Measurements from ENCODE around the gene GTF2H2C_2.
"Not testable (repeated sequence)": the region's sequence is repeated elsewhere in the genome, so short reads cannot be mapped to it uniquely, and the experiment has no call there.

GTF2H2C_2 gene

DNA sequence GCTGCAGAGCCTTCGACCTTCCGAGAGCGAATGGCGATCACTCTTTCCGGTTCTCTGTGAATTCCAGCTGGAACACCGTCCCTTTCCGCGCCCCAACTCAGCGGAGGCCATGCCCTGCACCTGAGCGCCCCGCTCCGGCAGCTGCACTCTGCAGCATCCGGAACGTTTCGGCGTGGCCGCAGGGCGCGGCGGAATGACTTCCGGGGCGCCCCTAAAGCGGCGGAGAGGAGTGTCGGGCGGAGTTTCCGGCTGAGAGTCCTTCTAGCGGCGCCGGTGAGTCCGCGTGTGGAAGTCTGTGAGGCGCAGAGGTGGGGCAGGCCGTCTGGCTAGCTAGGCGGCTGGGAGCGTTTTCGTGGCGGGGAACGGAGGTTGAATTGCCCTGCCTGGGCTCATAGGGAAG, at the start of gene GTF2H2C_2:
GTF2H2C_2 (plus strand) TSS at position 252 of the 400 bp plus-strand sequence.
- not testable (repeated sequence) for DNase-seq

- DNase-seq, result not testable (repeated sequence)
These were observed 14.0 kb upstream of the GTF2H2C_2 start for GRCh38 chr5:70400984-70401686.

GRCh38 chr5:70421322-70421721, 6.2 kb downstream of the GTF2H2C_2 start:
- DNase-seq, result not testable (repeated sequence)

DNA sequence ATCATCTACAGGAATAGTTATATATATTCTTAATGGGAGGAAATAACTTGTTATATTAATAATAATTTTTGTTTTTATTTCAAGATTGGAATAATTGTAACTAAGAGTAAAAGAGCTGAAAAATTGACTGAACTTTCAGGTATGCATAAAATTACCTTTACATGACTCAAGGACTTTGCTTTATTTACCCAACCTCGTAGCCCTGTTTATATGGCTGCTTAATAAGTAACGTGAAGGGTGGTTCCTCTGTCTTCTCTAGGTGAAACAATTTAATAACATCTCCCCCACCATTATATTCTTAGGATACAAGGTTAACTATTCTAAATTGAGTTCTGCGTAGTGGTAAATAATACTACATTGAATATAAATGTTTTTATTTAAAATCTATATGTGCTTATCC, 8.0 kb downstream of the GTF2H2C_2 start:
- DNase-seq, result not testable (repeated sequence)

- not testable (repeated sequence) for DNase-seq
These were observed 23.4 kb downstream of the GTF2H2C_2 start for GRCh38 chr5:70438518-70438917.

- DNase-seq, result not testable (repeated sequence)
These were observed 34.4 kb downstream of the GTF2H2C_2 start for GRCh38 chr5:70449565-70449964.

DNA sequence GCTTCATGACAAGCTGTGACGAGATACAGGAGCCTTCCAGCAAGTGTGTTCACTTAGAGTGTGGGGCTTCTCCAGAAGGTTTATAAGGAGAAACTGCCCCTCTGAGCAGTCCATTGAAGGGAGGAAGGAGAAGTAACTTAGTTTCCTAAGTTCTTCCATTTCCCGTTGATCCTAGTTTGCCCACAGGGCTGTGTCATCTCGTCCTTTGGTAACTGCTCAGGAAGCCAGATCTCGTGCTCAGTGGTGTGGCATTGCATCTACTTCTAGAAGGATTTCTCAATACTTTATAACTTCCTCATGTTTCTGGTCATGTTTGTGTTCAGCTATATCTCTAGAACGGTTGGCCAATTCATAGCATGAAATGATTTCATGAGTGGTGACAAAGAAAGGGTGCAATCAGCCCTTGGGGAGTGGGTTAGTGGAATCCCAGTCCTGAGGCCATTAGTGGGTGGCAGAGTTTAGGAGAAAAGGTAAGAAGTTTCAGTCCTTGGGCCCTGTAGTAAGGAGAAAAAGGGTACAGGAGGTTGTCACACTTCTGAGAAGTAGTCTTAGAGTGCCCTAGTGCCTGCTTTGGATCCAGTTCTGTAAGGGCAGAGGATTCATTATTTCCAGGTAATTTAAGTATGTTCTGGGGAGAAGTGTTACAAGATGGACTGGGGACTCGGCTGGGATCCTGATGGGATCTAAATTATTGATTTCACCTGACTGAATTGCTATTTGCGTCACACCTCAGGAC, 36.2 kb downstream of the GTF2H2C_2 start:
- DNase-seq, result not testable (repeated sequence)

- DNase-seq, result not testable (repeated sequence)
These were observed 41.9 kb downstream of the GTF2H2C_2 start for GRCh38 chr5:70457093-70457492.

DNA sequence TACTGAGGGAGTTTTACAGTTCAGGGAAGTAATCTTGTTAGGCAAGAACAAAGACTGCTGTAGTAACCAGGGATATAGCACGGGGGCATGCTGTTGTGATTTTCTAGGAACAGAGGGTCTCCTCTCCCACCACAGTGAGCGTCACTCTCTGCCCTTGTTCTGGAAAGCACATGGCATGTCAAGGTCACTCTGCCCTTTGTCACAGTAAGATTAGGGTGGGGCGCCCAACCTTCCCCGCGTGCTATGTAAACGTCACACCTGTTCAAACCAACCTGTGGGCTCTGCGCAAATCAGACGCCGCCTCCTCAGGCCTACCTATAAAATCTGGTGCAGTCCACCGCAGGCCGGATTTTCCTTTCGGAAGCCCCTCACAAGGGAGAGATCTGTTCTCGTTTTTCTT, 44.0 kb downstream of the GTF2H2C_2 start:
- not testable (repeated sequence) for DNase-seq

DNA sequence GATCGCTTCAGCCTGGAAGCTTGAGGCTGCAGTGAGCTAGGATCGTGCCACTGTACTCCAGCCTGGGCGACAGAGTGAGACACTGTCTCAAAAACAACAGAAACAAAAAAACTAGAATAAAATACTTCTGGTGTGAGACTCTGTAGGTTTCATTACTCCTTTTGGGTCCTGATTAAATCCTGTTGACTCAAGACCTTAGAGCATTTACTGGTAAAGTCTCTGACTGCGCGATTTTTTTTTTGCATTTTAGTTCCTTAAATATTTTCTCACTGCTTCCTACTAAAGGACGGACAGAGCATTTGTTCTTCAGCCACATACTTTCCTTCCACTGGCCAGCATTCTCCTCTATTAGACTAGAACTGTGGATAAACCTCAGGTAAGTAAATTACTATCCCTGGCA, 46.8 kb downstream of the GTF2H2C_2 start:
- not testable (repeated sequence) for DNase-seq

DNA sequence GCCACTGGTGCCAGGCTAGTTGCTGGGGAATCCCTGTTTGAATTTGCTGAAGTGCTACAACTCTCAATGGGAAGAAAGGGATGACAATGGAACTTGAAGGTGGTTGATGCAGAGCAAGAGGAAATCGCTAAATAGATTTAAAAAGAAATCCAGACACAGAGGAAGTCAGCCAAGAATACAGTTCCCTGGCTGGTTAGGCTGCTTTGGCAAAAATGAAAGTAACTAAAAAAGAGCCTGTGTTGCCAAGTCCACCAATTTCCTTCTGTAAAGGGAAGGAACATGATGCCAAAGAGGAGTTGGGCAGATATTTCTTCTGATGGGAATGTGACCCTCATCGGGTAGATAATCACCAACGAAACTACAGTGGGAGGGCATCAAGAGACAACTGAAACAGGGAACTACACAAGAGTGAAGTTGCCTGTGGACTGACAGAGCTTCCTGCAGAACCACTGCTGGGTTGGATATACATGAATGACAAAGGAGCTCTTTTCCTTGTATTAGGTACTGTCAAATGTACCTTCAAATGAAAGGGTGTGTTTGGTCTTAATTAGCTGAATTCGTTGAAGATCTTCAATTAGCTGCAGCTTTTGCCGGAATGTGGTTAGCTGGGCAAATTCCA, 49.0 kb downstream of the GTF2H2C_2 start:
- DNase-seq, result not testable (repeated sequence)

DNA sequence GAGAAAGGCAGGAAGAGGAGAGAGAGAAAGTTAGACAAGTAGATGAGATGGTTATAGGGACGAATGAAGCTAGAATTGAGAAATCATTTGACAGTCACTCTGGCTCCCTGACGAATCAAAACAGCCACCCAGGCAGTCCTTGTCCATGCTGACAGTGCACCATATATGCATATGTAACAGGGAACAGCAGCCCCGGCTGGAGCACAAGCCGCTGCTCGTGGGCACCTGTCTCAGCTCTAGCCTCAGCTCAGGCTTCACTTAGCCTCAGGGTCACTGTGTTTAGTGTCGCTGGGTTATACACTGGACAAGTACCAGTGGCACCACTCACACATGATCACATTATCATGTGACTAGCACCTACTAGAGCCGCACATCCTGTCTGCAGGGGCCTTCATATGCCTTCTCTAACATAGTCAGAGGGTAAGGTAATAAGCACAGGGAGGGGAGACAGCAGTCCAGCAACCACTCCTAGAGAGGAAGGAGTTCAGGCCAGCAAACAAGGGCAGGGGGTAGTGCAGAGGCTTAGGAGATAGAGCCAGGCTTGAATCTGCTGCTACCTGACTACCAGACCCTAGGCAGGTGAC, 54.9 kb downstream of the GTF2H2C_2 start:
- DNase-seq, result not testable (repeated sequence)
